Adipocyte (in vitro differentiated cells): ENCODE measurements around the gene FANCE.
"Not testable (repeated sequence)": the region's sequence is repeated elsewhere in the genome, so short reads cannot be mapped to it uniquely, and the experiment has no call there.

Experiments
- DNase-seq: peaks from one replicate; pipeline ENCODE4 v3.0.0-alpha.2; 2015; ENCODE audit warnings: low read depth
- H3K27me3 ChIP-seq: replicated peaks from 2 replicates; pipeline ENCODE4 v1.7.0; 2013; ENCODE audit warnings: mild to moderate bottlenecking, low read length, moderate library complexity; ENCODE audit not compliant: control insufficient read depth, insufficient read depth
- H3K36me3 ChIP-seq: 2 replicates; pipeline ENCODE4 v1.7.0; 2013; ENCODE audit warnings: low read length, mild to moderate bottlenecking, moderate library complexity; ENCODE audit not compliant: control insufficient read depth, insufficient read depth, severe bottlenecking
- H3K4me1 ChIP-seq: 2 replicates; pipeline ENCODE4 v1.7.0; 2013; ENCODE audit warnings: mild to moderate bottlenecking, low read length, moderate library complexity; ENCODE audit not compliant: control insufficient read depth, insufficient read depth
- H3K4me3 ChIP-seq: 2 replicates; pipeline ENCODE4 v1.7.0; 2013; ENCODE audit warnings: mild to moderate bottlenecking, low read length, moderate library complexity
- H3K9ac ChIP-seq: 2 replicates; pipeline ENCODE4 v1.7.0; 2013; ENCODE audit warnings: mild to moderate bottlenecking, low read length, moderate library complexity
- H3K9me3 ChIP-seq: 2 replicates; pipeline ENCODE4 v1.7.0; 2013; ENCODE audit warnings: mild to moderate bottlenecking, low read length, moderate library complexity; ENCODE audit not compliant: control insufficient read depth

The FANCE gene

DNA sequence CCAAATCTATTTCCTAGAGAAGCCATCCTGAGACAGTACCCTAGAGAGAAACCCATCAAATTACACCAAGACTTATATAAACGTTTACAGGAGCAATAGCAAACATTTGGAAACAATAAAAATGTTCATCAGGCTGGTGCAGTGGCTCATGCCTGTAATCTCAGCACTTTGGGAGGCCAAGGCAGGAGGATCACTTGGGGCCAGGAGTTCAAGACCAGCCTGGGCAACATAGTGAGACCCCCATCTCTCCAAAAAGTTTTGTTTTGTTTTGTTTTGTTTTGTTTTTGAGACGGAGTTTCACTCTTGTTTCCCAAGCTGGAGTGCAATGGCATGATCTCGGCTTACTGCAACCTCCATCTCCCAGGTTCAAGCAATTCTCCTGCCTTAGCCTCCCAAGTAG lies 19.4 kb upstream of the FANCE start:
- H3K27me3 ChIP-seq, H3K9ac ChIP-seq, H3K36me3 ChIP-seq, H3K4me3 ChIP-seq, DNase-seq: not testable (repeated sequence)
- H3K4me1 ChIP-seq: peaks cover 13% of the 10 kb centered on the region
- peaks cover 16% of the 10 kb centered on the region for H3K9me3 ChIP-seq

DNA sequence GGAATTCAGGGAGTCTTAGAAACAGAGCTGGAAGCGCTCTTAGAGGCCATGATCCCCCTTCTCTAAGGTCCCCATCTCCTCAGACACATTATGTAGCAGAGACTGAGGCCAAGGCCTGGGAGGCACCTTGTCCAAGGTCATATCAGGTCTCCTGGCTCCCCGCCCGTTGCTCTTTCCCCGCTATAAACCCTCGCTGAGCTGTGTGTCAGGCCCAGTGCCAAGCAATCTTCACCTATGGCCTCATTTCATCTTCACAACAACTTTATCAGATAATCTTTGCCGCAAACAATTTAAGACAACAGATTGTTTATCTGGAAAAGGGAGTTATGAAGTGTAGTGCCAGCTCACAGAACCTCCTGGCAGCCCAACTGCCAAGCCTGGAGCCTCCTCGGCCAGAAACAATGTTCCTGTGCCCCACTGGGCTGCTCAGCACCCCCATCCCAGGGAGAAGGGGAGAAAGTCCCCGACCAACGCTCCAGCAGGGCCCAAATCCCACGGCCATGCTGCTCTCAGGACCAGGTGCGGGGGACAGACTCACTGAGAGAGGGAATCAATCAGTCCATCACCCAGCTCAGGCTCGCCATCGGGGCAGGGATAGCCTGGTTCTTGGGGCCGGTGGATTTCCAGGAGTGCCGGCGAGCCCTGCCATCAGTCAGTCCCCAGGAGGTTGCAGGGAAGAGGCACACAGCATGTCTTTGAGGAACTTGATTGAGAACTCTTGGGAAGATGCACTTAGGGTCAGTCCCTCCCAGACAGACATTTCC lies 16.9 kb upstream of the FANCE start:
- no peaks in the 10 kb centered on the region for H3K9me3 ChIP-seq
- no peak overlapping the region for H3K4me3 ChIP-seq
- no peak overlapping the region for H3K9ac ChIP-seq
- peaks cover 13% of the 10 kb centered on the region for H3K4me1 ChIP-seq
- H3K36me3 ChIP-seq: no peaks in the 10 kb centered on the region
- H3K27me3 ChIP-seq: no peaks in the 10 kb centered on the region
- no peak for DNase-seq

DNA sequence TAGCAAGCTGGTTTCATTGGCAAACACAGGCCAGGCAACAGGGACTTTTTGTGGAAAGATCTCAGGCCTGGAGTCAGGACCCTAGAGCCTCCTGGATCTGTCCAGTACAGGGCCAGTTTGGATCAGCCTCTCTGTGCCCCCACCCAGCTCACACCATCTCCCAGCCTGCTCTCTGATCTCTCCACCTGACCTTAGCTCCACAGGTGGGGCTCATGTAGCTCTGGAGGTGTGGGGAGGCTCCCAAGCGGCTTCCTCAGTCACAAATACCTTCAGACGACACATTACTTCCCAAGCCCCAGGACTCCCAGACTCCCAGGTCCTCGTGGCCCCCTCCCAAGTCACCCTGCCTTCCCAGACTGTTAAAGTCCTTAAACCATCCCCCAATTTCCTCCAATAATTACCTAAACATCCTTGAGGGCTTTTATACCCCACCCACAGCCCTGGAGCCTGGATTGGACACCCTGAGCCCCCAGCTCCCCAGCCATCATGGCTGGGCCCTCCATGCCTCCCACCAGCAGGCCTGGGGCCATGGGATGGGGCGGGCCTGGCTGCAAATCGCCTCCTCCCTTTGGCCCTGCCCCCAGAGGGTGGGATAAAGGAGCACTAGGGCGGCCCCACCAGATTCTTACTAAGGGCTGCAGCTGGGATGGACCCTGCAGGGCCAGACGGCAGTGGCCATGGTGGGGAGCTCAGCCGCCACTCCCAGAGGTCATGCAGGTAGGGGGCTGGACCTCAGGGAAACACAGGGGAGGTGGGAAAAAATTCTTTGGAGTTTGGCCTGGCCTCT lies 15.9 kb upstream of the FANCE start:
- no peak for DNase-seq
- Histone ChIP-seq H3K36me3 (no peaks in the 10 kb centered on the region), H3K9me3 (no peaks in the 10 kb centered on the region), H3K4me1 (peaks cover 13% of the 10 kb centered on the region), H3K4me3 (no peak overlapping the region), H3K27me3 (no peaks in the 10 kb centered on the region), H3K9ac (no peak overlapping the region)

DNA sequence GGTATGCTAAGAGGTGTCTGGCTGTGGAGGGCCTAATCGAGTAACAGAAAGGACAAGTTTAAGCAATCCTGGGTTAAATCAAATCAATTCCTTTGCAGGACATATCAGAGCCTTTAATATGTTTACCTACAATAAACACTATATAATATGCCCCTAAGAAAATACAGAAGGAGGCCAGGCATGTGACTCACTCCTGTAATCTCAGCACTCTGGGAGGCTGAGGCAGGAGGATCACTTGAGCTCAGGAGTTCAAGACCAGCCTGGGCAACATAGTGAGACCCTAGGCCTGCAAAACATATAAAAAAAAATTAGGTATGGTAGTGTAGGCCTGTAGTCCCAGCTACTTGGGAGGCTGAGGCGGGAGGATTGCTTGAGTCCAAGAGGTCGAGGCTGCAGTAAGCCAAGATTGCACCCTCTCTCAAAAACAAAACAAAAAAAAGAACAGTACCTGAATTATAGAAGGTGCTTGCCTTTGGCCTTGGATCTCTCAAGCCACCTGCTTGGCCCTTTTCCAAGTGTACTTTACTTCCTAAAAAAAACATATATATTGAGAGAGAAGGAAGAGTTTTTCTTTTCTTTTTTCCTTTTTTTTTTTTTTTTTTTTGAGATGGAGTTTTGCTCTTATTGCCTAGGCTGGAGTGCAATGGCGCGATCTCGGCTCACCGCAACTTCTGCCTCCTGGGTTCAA lies 13.6 kb upstream of the FANCE start:
- not testable (repeated sequence) for H3K4me1 ChIP-seq, DNase-seq, H3K4me3 ChIP-seq, H3K9ac ChIP-seq, H3K36me3 ChIP-seq, H3K9me3 ChIP-seq, H3K27me3 ChIP-seq

DNA sequence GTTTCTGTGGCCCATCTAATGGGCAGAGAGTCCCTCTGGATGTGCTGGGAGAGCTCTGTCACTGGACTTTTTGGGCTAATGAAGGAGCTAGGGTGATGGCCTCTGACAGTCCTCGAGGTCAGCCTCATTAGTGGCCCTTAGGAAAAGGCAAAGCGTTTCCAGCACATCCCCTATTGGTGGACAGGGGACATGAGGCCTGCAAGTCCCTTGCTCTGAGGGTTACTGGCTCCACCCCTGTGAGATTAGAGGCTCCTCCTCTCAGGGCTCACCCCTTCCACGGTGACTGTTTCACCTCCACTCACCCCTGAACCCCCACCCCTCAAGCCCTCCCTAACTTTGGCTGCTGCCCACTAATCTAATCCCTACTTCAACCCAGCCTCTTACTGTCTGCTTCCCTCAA lies 12.8 kb upstream of the FANCE start:
- Histone ChIP-seq H3K9ac (no peak overlapping the region), H3K27me3 (no peaks in the 10 kb centered on the region), H3K4me1 (peaks cover 10% of the 10 kb centered on the region), H3K4me3 (no peak overlapping the region), H3K9me3 (no peaks in the 10 kb centered on the region), H3K36me3 (no peaks in the 10 kb centered on the region)
- DNase-seq: no peak

DNA sequence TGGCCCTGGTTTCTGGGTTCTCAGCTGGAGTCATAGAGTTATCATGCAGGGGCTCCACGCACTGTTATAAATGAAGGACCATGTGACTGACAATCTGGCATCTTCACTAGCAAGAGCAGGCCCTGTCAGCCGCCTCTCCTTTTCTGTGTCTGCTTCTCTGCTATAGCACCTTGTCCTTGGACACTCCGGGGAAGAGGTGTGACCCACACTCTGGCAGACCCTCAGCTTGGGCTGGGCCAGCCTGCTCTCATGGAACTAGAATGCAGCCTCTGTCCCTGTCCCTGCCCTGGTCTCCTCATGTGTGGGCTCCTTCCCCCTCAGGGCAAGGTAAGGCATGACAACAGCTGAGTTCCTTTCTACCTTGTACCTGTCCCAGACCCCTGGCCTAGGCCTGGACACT lies 10.9 kb upstream of the FANCE start:
- Histone ChIP-seq H3K4me1 (no peaks in the 10 kb centered on the region), H3K9me3 (no peaks in the 10 kb centered on the region), H3K4me3 (no peak overlapping the region), H3K36me3 (no peaks in the 10 kb centered on the region), H3K27me3 (no peaks in the 10 kb centered on the region), H3K9ac (no peak overlapping the region)
- DNase-seq: no peak

DNA sequence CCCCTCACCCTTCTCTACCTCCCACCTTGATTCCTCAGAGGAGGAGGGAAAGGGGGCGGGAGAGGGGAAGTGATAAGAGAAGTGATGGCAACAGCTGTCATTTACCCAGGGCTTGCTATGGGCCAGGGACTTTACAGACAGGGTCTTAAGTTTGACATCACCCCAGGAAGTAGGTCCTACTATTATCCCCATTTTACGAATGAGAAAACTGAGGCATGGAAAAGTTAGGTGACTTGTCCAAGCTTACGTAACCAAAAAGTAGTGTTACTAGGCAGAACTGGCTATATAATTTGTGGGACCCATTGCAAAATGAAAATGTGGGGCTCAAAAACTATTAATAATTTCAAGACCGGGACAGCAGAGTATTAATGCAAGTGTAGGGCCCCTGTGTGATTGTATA lies 10.5 kb upstream of the FANCE start:
- Histone ChIP-seq H3K4me1 (no peaks in the 10 kb centered on the region), H3K9ac (no peak overlapping the region), H3K9me3 (no peaks in the 10 kb centered on the region), H3K27me3 (no peaks in the 10 kb centered on the region), H3K4me3 (no peak overlapping the region), H3K36me3 (no peaks in the 10 kb centered on the region)
- DNase-seq: no peak

DNA sequence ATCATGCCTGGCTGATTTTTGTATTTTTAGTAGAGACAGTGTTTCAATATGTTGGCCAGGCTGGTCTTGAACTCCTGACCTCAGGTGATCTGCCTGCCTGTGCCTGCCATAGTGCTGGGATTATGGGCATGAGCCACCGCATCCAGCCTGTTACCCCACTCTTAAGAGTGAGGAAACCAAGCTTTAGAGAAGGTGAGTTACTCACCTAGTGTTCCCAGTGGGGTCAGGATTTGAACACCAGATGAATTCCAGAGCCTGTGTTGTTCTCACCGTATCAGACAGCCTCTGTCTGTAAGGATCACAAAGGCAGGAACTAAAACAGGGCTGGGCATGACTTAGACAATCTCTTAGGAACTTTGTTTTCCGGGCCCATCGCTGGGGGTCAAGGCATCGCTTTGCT lies 9.4 kb upstream of the FANCE start:
- Histone ChIP-seq H3K4me1 (no peaks in the 10 kb centered on the region), H3K9me3 (no peaks in the 10 kb centered on the region), H3K4me3 (no peak overlapping the region), H3K27me3 (no peaks in the 10 kb centered on the region), H3K36me3 (no peaks in the 10 kb centered on the region), H3K9ac (no peak overlapping the region)
- DNase-seq: no peak

DNA sequence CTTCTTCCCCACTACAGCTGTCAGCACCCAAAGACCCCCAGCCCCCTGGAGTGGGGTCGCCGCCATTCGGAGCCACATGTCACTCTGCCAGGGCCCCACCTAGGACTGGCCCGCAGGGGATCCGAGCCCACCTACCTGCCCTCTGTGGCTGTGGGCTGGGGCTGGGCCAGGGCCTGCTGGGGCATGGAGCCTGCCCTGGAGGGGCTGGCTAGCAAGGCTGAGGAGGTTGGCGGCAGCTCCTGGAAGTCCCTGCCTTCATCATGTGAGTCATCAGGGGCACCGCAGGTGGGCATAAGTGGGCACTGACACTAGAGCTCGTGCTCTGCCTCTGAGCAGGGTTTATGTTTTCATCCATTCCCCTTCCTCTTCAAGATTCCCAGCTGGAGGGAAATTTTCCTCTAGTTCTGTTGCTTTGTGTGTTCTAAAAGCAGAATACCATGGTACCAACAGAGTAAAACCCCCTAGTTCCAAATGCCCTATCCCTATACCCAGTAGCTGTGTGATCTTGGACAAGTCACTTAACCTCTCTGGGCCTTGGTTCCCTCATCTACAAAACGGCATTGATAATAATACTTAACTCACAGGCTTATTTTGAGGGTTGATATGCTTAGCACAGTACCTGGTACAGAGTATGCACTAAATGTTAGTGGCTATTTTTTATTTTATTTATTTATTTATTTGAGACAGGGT lies 8.7 kb upstream of the FANCE start:
- Histone ChIP-seq H3K27me3 (no peaks in the 10 kb centered on the region), H3K9me3 (no peaks in the 10 kb centered on the region), H3K4me1 (no peaks in the 10 kb centered on the region), H3K9ac (no peak overlapping the region), H3K36me3 (no peaks in the 10 kb centered on the region), H3K4me3 (no peak overlapping the region)
- no peak for DNase-seq

DNA sequence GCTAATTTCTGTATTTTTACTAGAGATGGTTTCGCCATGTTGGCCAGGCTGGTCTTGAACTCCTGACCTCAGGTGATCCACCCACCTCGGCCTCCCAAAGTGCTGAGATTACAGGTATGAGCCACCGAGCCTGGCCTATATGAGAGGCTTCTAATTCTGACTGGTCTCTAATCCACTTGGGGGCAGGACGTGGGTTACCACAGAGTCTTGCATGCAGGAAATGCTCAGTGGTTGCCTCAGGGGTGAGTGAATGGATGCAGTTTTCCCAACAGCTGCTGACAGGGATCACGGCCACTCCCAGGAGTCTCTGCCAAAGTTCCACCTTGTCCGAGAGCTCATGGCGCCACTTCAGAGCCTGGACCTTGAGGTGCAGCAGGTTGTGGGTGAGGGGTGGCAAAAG lies 6.4 kb upstream of the FANCE start:
- no peak for DNase-seq
- H3K9ac ChIP-seq: no peak overlapping the region

DNA sequence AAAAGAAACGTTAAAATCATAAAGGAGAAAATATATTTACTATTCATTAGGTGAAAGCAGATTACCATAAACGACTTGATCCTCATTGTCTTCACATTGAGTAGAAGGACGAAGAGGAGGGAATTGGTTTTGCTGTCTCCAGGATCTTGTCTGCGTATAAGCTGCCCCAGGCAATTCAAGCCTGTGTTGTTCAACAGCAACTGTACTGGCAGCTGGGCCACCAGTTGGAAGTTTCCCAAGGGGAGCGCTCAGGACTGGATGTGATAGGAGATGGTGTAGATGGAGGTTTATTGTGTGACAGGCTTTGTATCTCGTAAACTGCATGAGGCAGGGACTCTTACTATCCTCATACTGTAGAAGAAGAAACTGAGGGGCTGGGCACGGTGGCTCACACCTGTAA lies 3.9 kb upstream of the FANCE start:
- DNase-seq: no peak
- no peak overlapping the region for H3K9ac ChIP-seq
- peaks cover 10% of the 10 kb centered on the region for H3K4me1 ChIP-seq
- no peaks in the 10 kb centered on the region for H3K36me3 ChIP-seq
- H3K27me3 ChIP-seq: no peaks in the 10 kb centered on the region
- no peak overlapping the region for H3K4me3 ChIP-seq
- no peaks in the 10 kb centered on the region for H3K9me3 ChIP-seq

More for the DNA sequence above, 6.4 kb upstream of the FANCE start:
- Histone ChIP-seq H3K36me3 (no peaks in the 10 kb centered on the region), H3K4me1 (no peaks in the 10 kb centered on the region), H3K4me3 (no peak overlapping the region), H3K9me3 (no peaks in the 10 kb centered on the region), H3K27me3 (no peaks in the 10 kb centered on the region)
